HCT116 (cell line): ENCODE data around the gene UBE2E1. TPM values are rescaled to one million over a fixed set of nuclear protein-coding genes. Genes with fewer than 3 reads are reported as not detected.

ENCODE experiments used
- ATAC-seq: fragments of 200-7000 bp; cut with Tn5 transposase; 2 replicates; pipeline ENCODE4 v1.9.1; 2020; ENCODE audit warnings: mild to moderate bottlenecking, moderate library complexity
- BruUV-seq: library from RNA; stranded (reverse); fragments of 400-500 nt; replicated peaks from 2 replicates; lab custom pipeline; 2021; lab: Mats Ljungman, UMichigan
- CTCF ChIA-PET: fragments of 300-600 bp; sonication (Branson Sonifier 250); formaldehyde crosslinking; loops from one replicate; lab custom pipeline; 2021; ENCODE audit warnings: antibody characterized with exemption; lab: Charles Lee
- POLR2A ChIA-PET: fragments of 300-600, 350-600 bp; sonication (Branson Sonifier 250); formaldehyde crosslinking; loops from one replicate; lab custom pipeline; 2021; ENCODE audit warnings: antibody characterized with exemption; lab: Charles Lee
- RAD21 ChIA-PET, 2 experiments: fragments of 300-600 bp; sonication (Branson Sonifier 250); formaldehyde crosslinking; loops; one replicate each; lab custom pipeline; 2023; ENCODE audit warnings: low total read pairs in 2 of 2; ENCODE audit not compliant: uncharacterized antibody in 2 of 2, unreplicated experiment in 2 of 2, low non-redundant PET in 1 of 2; lab: Charles Lee
- DNase-seq: peaks from one replicate; pipeline ENCODE4 v3.0.0-alpha.2; 2010; ENCODE audit warnings: low read depth, low spot score
- H2AFZ ChIP-seq: fragments of 200-600 bp; shearing (Covaris generic), sonication (generic); 2 replicates; pipeline ENCODE4 v1.6.1; 2017; ENCODE audit warnings: low read depth, mixed run types, mixed read lengths, antibody characterized with exemption, low read length; ENCODE audit not compliant: poor library complexity, severe bottlenecking
- H3K27ac ChIP-seq: 2 replicates; pipeline ENCODE4 v1.5.1; 2012; ENCODE audit warnings: low read depth, low read length
- H3K27me3 ChIP-seq: fragments of 200-600 bp; sonication (generic); 2 replicates; pipeline ENCODE4 v1.6.1; 2016; ENCODE audit warnings: mixed run types, low read length, mixed read lengths; ENCODE audit not compliant: insufficient read depth
- H3K36me3 ChIP-seq, 2 experiments: fragments of 200-500 bp in 1 of 2; fragments of 200-600 bp in 1 of 2; sonication (Bioruptor generic) in 1 of 2; sonication (generic) in 1 of 2; 2 replicates each; pipeline versions ENCODE4 v1.5.1 to v1.6.1; 2014 to 2016; ENCODE audit warnings: low read length in 2 of 2, inconsistent platforms in 1 of 2, mixed read lengths in 1 of 2, mixed run types in 1 of 2; ENCODE audit not compliant: insufficient read depth in 2 of 2, control insufficient read depth in 1 of 2
- H3K4me1 ChIP-seq, 2 experiments: fragments of 200-600 bp in 1 of 2; sonication (generic) in 1 of 2; 2 replicates each; pipeline versions ENCODE4 v1.5.1 to v1.6.1; 2012 to 2017; ENCODE audit warnings: low read length in 2 of 2, inconsistent platforms in 1 of 2, mild to moderate bottlenecking in 1 of 2, mixed read lengths in 1 of 2, mixed run types in 1 of 2, moderate library complexity in 1 of 2; ENCODE audit not compliant: insufficient read depth in 2 of 2, control insufficient read depth in 1 of 2
- H3K4me2 ChIP-seq: fragments of 200-600 bp; sonication (generic); 2 replicates; pipeline ENCODE4 v1.6.1; 2017; ENCODE audit warnings: mixed run types, low read length, mixed read lengths
- H3K4me3 ChIP-seq, 2 experiments: fragments of 200-600 bp in 1 of 2; sonication (generic) in 1 of 2; replicated peaks in 1 of 2; 2 replicates each; pipeline ENCODE4 v1.5.1; 2011 to 2016; ENCODE audit warnings: low read length in 2 of 2, control low read depth in 1 of 2, low read depth in 1 of 2, mild to moderate bottlenecking in 1 of 2, mixed read lengths in 1 of 2, mixed run types in 1 of 2
- H3K79me2 ChIP-seq: fragments of 200-600 bp; sonication (generic); 2 replicates; pipeline ENCODE4 v1.6.1; 2017; ENCODE audit warnings: mild to moderate bottlenecking, mixed run types, low read length, moderate library complexity, mixed read lengths; ENCODE audit not compliant: insufficient read depth
- H3K9ac ChIP-seq: fragments of 200-600 bp; sonication (generic); 2 replicates; pipeline ENCODE4 v1.6.1; 2016; ENCODE audit warnings: low read length, mixed read lengths
- H3K9me2 ChIP-seq: fragments of 200-600 bp; sonication (generic), shearing (Covaris generic); 2 replicates; pipeline ENCODE4 v1.6.1; 2017; ENCODE audit warnings: mixed run types, mild to moderate bottlenecking, moderate library complexity; ENCODE audit not compliant: insufficient read depth
- H3K9me3 ChIP-seq, 2 experiments: fragments of 200-500 bp in 1 of 2; fragments of 200-600 bp in 1 of 2; sonication (Bioruptor generic) in 1 of 2; sonication (generic) in 1 of 2; 2 replicates each; pipeline ENCODE4 v1.6.1; 2014 to 2017; ENCODE audit warnings: low read length in 2 of 2, mixed read lengths in 2 of 2, inconsistent platforms in 1 of 2, low read depth in 1 of 2, mild to moderate bottlenecking in 1 of 2, mixed run types in 1 of 2, moderate library complexity in 1 of 2; ENCODE audit not compliant: control insufficient read depth in 1 of 2, insufficient read depth in 1 of 2
- H4K20me1 ChIP-seq: fragments of 200-600 bp; sonication (generic), shearing (Covaris generic); 2 replicates; pipeline ENCODE4 v1.6.1; 2017; ENCODE audit warnings: mixed run types, mild to moderate bottlenecking, moderate library complexity; ENCODE audit not compliant: insufficient read depth
- CBX3 ChIP-seq: IDR thresholded peaks from 2 replicates; pipeline ENCODE4 v1.6.1; 2012; ENCODE audit warnings: low read depth
- CEBPB ChIP-seq: IDR thresholded peaks from 2 replicates; pipeline ENCODE4 v1.6.1; 2012; ENCODE audit warnings: low read depth
- EGR1 ChIP-seq: IDR thresholded peaks from 2 replicates; pipeline ENCODE4 v1.6.1; 2012; ENCODE audit warnings: low read depth
- EZH2 ChIP-seq: fragments of 200-600 bp; sonication (generic); IDR thresholded peaks from 2 replicates; pipeline ENCODE4 v1.6.1; 2017; ENCODE audit warnings: antibody characterized with exemption, mixed run types
- EZH2phosphoT487 ChIP-seq: fragments of 200-600 bp; IDR thresholded peaks from 2 replicates; pipeline ENCODE4 v1.6.1; 2018; ENCODE audit warnings: antibody characterized with exemption, borderline replicate concordance
- JUND ChIP-seq: IDR thresholded peaks from 2 replicates; pipeline ENCODE4 v1.6.1; 2012
- MAX ChIP-seq: IDR thresholded peaks from 2 replicates; pipeline ENCODE4 v1.6.1; 2012
- POLR2A ChIP-seq: IDR thresholded peaks from 2 replicates; pipeline ENCODE4 v1.7.0; 2011; ENCODE audit warnings: borderline replicate concordance; ENCODE audit not compliant: insufficient read depth, insufficient read length; ENCODE audit errors: extremely low read depth
- POLR2AphosphoS5 ChIP-seq: IDR thresholded peaks from 2 replicates; pipeline ENCODE4 v1.6.1; 2011; ENCODE audit warnings: mild to moderate bottlenecking, low read depth, low read length, moderate library complexity
- SIN3A ChIP-seq: IDR thresholded peaks from 2 replicates; pipeline ENCODE4 v1.6.1; 2012; ENCODE audit warnings: low read depth
- SP1 ChIP-seq: IDR thresholded peaks from 2 replicates; pipeline ENCODE4 v1.6.1; 2012; ENCODE audit warnings: low read depth
- SRF ChIP-seq: IDR thresholded peaks from 2 replicates; pipeline ENCODE4 v1.6.1; 2012; ENCODE audit warnings: low read depth
- TCF7L2 ChIP-seq: IDR thresholded peaks from 2 replicates; pipeline ENCODE4 v1.7.0; 2011; ENCODE audit warnings: borderline replicate concordance, inconsistent platforms; ENCODE audit not compliant: insufficient read depth, insufficient read length; ENCODE audit errors: extremely low read depth
- YY1 ChIP-seq: IDR thresholded peaks from 2 replicates; pipeline ENCODE4 v1.6.1; 2011; ENCODE audit warnings: low read length, low read depth, moderate library complexity, mild to moderate bottlenecking; ENCODE audit not compliant: insufficient replicate concordance; ENCODE audit errors: extremely low read depth
- ZFX ChIP-seq: fragments of 450-650 bp; IDR thresholded peaks from 2 replicates; pipeline ENCODE4 v1.6.1; 2017
- ZNF274 ChIP-seq: fragments of 200-500 bp; sonication (Bioruptor generic); IDR thresholded peaks from 2 replicates; pipeline ENCODE4 v1.6.1; 2014; ENCODE audit warnings: mild to moderate bottlenecking, low read depth, low read length, inconsistent platforms
- intact Hi-C: fragments of 100-400 bp; cut with micrococcal nuclease; formaldehyde crosslinking; loops from 2 replicates; pipeline ENCODE4 v1.10.0; 2022
- total RNA-seq: library from RNA; stranded (reverse); gene quantifications from one replicate; pipeline ENCODE4 v1.2.1, GENCODE V29; 2021; ENCODE audit not compliant: unreplicated experiment
- TF ChIP-seq, protein P1 (sequence below): IDR thresholded peaks from 2 replicates; pipeline ENCODE4 v1.6.1; 2012

The UBE2E1 gene
- total RNA-seq, 1 experiment from 2014 or later = 75.1 TPM

DNA sequence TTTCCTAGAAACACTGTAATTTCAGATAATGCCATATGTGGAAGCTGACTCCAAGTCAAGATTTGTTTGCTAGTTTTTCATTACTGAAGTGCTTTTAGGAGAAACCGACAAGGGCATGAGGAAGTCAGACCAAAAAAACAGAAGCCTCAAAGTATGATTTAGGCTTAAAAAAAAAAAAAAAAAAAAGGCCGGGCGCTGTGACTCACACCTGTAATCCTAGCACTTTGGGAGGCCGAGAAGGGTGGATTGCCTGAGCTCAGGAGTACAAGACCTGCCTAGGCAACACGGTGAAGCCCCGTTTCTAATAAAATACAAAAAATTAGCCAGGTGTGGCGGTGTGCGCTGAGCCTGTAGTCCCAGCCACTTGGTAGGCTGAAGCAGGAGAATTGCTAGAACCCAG is 122.8 kb downstream of the UBE2E1 start:
- Histone ChIP-seq H3K4me1 (peaks cover 13 to 16% of the 10 kb centered on the region in 2 experiments), H3K4me3 (no peak overlapping the region), H3K4me2 (peak overlapping the region; percentile 50), H3K36me3 (no peaks in the 10 kb centered on the region), H3K9me3 (no peaks in the 10 kb centered on the region), H4K20me1 (no peaks in the 10 kb centered on the region), H3K9me2 (no peaks in the 10 kb centered on the region)
- ChIA-PET POLR2A (interaction anchor here (0.7 to 5.6 kb wide), 2 partner anchors 11 to 123 kb away, joined by 3 to 69 read pairs; partner anchors contain the start of genes NKIRAS1 and RPL15), CTCF (no interaction called here), RAD21 (no interaction called here)
- TF ChIP-seq, protein P1, sequence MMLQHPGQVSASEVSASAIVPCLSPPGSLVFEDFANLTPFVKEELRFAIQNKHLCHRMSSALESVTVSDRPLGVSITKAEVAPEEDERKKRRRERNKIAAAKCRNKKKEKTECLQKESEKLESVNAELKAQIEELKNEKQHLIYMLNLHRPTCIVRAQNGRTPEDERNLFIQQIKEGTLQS = no peak
- TF ChIP-seq SP1 (no peak), YY1 (no peak), ZFX (no peak)
- TF ChIP-seq, all 23 proteins: peak for 0
- no TSS peak for BruUV-seq
- no peaks in the 10 kb centered on the region for H3K79me2 ChIP-seq
- DNase-seq = no peak
- intact Hi-C loops = loop anchor here (2.0 kb wide), 1 partner anchor 16 kb away; the partner anchor contains the start of gene NR1D2
- peak; percentile 59 for ATAC-seq
- H3K9ac ChIP-seq = peak overlapping the region; percentile 12; the same call in 1 of the 2 replicates
- H3K27ac ChIP-seq = no peak overlapping the region
- peak overlapping the region; percentile 60 for H2AFZ ChIP-seq
- H3K27me3 ChIP-seq = no peaks in the 10 kb centered on the region

GRCh38 chr3:23931597-23931996 is 125.8 kb downstream of the UBE2E1 start:
- ATAC-seq (no peak), DNase-seq (no peak)
- no peak overlapping the region for H3K4me2 ChIP-seq

More at GRCh38 chr3:23931597-23931996, 125.8 kb downstream of the UBE2E1 start:
- ChIA-PET POLR2A (interaction anchor here (1.1 kb wide), 1 partner anchor 15 kb away, joined by 3 read pairs; the partner anchor contains the start of genes NKIRAS1 and RPL15), RAD21 (no interaction called here), CTCF (no interaction called here)
- Histone ChIP-seq H3K36me3 (no peaks in the 10 kb centered on the region), H3K9me2 (no peaks in the 10 kb centered on the region), H4K20me1 (no peaks in the 10 kb centered on the region), H3K4me3 (no peak overlapping the region), H3K9ac (no peak overlapping the region), H3K79me2 (no peaks in the 10 kb centered on the region), H3K4me1 (peaks cover 13 to 16% of the 10 kb centered on the region in 2 experiments), H3K9me3 (no peaks in the 10 kb centered on the region), H3K27me3 (no peaks in the 10 kb centered on the region), H2AFZ (no peak overlapping the region), H3K27ac (no peak overlapping the region)
- BruUV-seq = no TSS peak
- no peak for TF ChIP-seq SIN3A
- no peak for TF ChIP-seq CBX3
- TF ChIP-seq POLR2AphosphoS5 = no peak
- TF ChIP-seq EZH2 = no peak
- TF ChIP-seq SRF = no peak
- no peak for TF ChIP-seq EZH2phosphoT487
- no peak for TF ChIP-seq TCF7L2
- TF ChIP-seq POLR2A = no peak
- no peak for TF ChIP-seq ZNF274
- TF ChIP-seq CEBPB = no peak
- no peak for TF ChIP-seq ZFX
- no peak for TF ChIP-seq SP1
- TF ChIP-seq MAX = no peak
- TF ChIP-seq EGR1 = no peak
- no peak for TF ChIP-seq JUND
- TF ChIP-seq YY1 = no peak
- intact Hi-C loops = no loop called here
